ENCODE measurements around the gene KMT2C.

Gene KMT2C

DNA sequence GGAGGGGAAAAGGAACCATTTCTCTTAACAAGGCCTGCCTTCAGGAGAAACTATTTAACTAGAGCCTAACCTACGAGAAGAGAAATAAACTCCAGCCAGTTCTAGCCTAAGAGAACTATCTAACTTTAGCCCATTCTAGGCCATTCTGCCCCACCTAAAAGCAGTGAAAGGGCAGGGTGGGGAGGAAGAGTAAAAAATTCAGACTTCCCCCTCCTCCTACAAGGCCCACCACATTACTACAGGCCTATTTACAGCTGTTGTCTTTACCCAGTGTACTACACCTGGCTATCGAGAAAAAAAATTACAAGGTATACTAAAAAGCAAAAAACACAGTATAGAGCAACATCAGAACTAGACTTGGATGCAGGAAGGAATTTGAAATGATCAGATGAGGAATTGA is 93.0 kb downstream of the KMT2C start:
- H3K4me1 ChIP-seq (ENCODE audit: control insufficient read depth, insufficient read depth, low read length, poor library complexity, severe bottlenecking), result no peaks in the 10 kb centered on the region
- peaks cover 12% of the 10 kb centered on the region for H3K36me3 ChIP-seq (ENCODE audit: control insufficient read depth, insufficient read depth, low read length)
- H3K4me3 ChIP-seq (ENCODE audit: insufficient read depth, low read depth, low read length, poor library complexity, severe bottlenecking), result no peak overlapping the region
- H3K27ac ChIP-seq (ENCODE audit: insufficient read depth, low read length, poor library complexity, severe bottlenecking), result no peak overlapping the region
- H3K9me3 ChIP-seq (ENCODE audit: control insufficient read depth, low read length), result no peaks in the 10 kb centered on the region
- no peak for DNase-seq
- no peaks in the 10 kb centered on the region for H3K27me3 ChIP-seq (replicated peaks; ENCODE audit: control insufficient read depth, insufficient read depth, low read length, poor library complexity, severe bottlenecking)

DNA sequence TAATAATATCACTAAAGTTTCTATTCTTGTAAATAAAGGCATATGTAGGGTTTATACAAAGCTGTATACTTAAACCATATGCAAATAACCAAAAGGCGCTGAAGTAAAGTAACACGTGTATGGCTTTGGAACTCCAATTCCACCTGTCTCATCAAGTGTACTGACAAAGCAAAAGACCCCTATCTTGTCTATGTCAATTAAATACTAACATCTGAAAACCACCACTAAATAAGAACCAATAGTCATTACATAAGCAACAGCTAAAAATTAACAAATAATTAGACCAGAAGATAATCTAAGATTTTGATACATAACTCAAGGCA is 93.9 kb downstream of the KMT2C start:
- H3K36me3 ChIP-seq (ENCODE audit: control insufficient read depth, insufficient read depth, low read length), result peaks cover 5% of the 10 kb centered on the region
- no peak overlapping the region for H3K27ac ChIP-seq (ENCODE audit: insufficient read depth, low read length, poor library complexity, severe bottlenecking)
- no peak for DNase-seq
- no peaks in the 10 kb centered on the region for H3K4me1 ChIP-seq (ENCODE audit: control insufficient read depth, insufficient read depth, low read length, poor library complexity, severe bottlenecking)
- no peaks in the 10 kb centered on the region for H3K9me3 ChIP-seq (ENCODE audit: control insufficient read depth, low read length)
- no peak overlapping the region for H3K4me3 ChIP-seq (ENCODE audit: insufficient read depth, low read depth, low read length, poor library complexity, severe bottlenecking)
- no peaks in the 10 kb centered on the region for H3K27me3 ChIP-seq (replicated peaks; ENCODE audit: control insufficient read depth, insufficient read depth, low read length, poor library complexity, severe bottlenecking)

- Histone ChIP-seq H3K27ac (ENCODE audit: insufficient read depth, low read length, poor library complexity, severe bottlenecking) (no peak overlapping the region), H3K4me1 (ENCODE audit: control insufficient read depth, insufficient read depth, low read length, poor library complexity, severe bottlenecking) (peaks cover 4% of the 10 kb centered on the region), H3K4me3 (ENCODE audit: insufficient read depth, low read depth, low read length, poor library complexity, severe bottlenecking) (no peak overlapping the region), H3K27me3 (replicated peaks; ENCODE audit: control insufficient read depth, insufficient read depth, low read length, poor library complexity, severe bottlenecking) (no peaks in the 10 kb centered on the region), H3K36me3 (ENCODE audit: control insufficient read depth, insufficient read depth, low read length) (peaks cover 5% of the 10 kb centered on the region), H3K9me3 (ENCODE audit: control insufficient read depth, low read length) (no peaks in the 10 kb centered on the region)
- no peak for DNase-seq
These were observed 94.5 kb downstream of the KMT2C start for GRCh38 chr7:152341039-152341913.

- Histone ChIP-seq H3K4me3 (ENCODE audit: insufficient read depth, low read depth, low read length, poor library complexity, severe bottlenecking) (no peak overlapping the region), H3K27me3 (replicated peaks; ENCODE audit: control insufficient read depth, insufficient read depth, low read length, poor library complexity, severe bottlenecking) (no peaks in the 10 kb centered on the region), H3K9me3 (ENCODE audit: control insufficient read depth, low read length) (no peaks in the 10 kb centered on the region), H3K27ac (ENCODE audit: insufficient read depth, low read length, poor library complexity, severe bottlenecking) (no peak overlapping the region), H3K36me3 (ENCODE audit: control insufficient read depth, insufficient read depth, low read length) (peaks cover 5% of the 10 kb centered on the region), H3K4me1 (ENCODE audit: control insufficient read depth, insufficient read depth, low read length, poor library complexity, severe bottlenecking) (peaks cover 8% of the 10 kb centered on the region)
- DNase-seq, result no peak
These were observed 95.6 kb downstream of the KMT2C start for GRCh38 chr7:152340161-152340560.

DNA sequence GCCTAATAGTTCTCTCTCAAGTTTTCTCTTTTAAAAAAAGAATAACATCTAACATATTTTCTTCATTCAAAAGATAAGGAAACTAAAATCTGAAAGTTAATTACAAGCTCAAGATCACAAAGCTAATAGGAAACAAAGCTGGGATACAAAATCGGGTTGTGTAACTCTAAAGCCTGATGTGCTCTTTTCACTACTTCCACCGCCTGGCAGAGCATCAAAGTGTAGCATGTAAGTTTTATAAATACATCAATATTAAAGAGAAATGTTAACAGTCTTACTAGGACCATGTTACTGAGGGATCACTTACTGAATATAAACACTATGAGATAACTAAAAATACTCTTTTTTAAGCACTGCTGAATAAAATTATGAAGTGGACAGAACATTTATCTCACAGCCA is 97.2 kb downstream of the KMT2C start:
- no peak overlapping the region for H3K27ac ChIP-seq (ENCODE audit: insufficient read depth, low read length, poor library complexity, severe bottlenecking)
- peaks cover 5% of the 10 kb centered on the region for H3K36me3 ChIP-seq (ENCODE audit: control insufficient read depth, insufficient read depth, low read length)
- no peak overlapping the region for H3K4me3 ChIP-seq (ENCODE audit: insufficient read depth, low read depth, low read length, poor library complexity, severe bottlenecking)
- no peaks in the 10 kb centered on the region for H3K27me3 ChIP-seq (replicated peaks; ENCODE audit: control insufficient read depth, insufficient read depth, low read length, poor library complexity, severe bottlenecking)
- no peaks in the 10 kb centered on the region for H3K9me3 ChIP-seq (ENCODE audit: control insufficient read depth, low read length)
- DNase-seq, result no peak
- peaks cover 8% of the 10 kb centered on the region for H3K4me1 ChIP-seq (ENCODE audit: control insufficient read depth, insufficient read depth, low read length, poor library complexity, severe bottlenecking)

DNA sequence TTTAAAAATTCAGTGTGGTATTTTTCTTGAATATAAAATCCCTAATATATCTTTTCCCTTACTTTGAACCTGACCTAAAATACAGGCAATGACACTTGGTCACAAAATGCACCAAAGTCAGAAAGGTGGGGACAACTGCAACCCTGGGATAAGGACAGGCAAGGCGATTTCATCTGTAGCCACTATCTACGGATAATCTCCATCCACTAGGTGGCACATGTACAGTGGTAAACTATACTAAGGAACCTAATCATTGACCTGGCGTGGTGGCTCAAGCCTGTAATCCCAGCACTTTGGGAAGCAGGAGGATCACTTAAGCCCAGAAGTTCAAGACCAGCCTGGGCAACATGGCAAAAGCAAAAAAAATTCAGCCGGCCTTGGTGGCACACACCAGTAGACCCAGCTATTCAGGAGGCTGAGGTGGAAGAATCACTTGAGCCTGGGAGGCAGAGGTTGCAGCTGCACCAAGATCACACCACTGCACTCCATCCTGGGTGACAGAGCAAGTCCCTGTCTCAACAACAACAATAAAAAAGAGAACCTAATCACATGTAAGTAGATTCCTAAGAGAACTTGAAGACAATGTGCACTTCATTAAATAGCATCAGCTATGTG is 98.9 kb downstream of the KMT2C start:
- Histone ChIP-seq H3K4me3 (ENCODE audit: insufficient read depth, low read depth, low read length, poor library complexity, severe bottlenecking) (no peak overlapping the region), H3K36me3 (ENCODE audit: control insufficient read depth, insufficient read depth, low read length) (no peaks in the 10 kb centered on the region), H3K27ac (ENCODE audit: insufficient read depth, low read length, poor library complexity, severe bottlenecking) (no peak overlapping the region), H3K27me3 (replicated peaks; ENCODE audit: control insufficient read depth, insufficient read depth, low read length, poor library complexity, severe bottlenecking) (no peaks in the 10 kb centered on the region), H3K9me3 (ENCODE audit: control insufficient read depth, low read length) (no peaks in the 10 kb centered on the region), H3K4me1 (ENCODE audit: control insufficient read depth, insufficient read depth, low read length, poor library complexity, severe bottlenecking) (peaks cover 8% of the 10 kb centered on the region)
- DNase-seq, result no peak

DNA sequence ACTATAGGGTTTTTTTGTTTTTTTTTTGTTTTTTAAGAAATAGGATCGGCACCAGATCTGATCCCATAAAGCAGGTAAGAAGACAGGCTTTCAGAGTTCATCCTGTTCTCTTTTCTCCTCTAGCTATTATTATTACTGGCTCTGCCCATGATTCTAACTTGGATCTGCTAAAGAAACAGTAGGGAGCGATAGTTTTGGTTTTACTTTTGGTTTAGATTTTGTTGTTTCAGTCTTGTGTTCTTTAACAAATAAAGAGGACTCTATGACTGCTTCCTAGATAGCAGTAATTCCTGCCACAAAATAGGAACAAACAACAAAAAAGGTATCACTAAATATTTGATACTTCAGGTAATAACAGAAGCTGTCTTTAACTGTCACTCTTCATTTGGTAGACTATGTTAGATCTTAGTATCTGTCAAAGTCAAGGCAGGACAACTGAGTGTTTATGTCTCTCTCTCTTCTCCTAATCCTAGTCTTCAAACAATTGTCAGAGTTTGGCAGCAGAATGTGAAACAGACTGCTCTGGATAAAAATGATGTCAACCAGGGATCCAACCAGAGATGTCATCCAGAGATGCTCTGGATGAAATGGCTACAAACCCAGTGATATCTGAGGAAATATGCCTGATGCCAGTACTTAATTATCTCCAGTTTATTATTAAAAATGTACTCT is 99.8 kb downstream of the KMT2C start:
- no peaks in the 10 kb centered on the region for H3K27me3 ChIP-seq (replicated peaks; ENCODE audit: control insufficient read depth, insufficient read depth, low read length, poor library complexity, severe bottlenecking)
- H3K4me3 ChIP-seq (ENCODE audit: insufficient read depth, low read depth, low read length, poor library complexity, severe bottlenecking), result peak overlapping the region; percentile 24
- H3K4me1 ChIP-seq (ENCODE audit: control insufficient read depth, insufficient read depth, low read length, poor library complexity, severe bottlenecking), result peaks cover 8% of the 10 kb centered on the region
- no peak for DNase-seq
- no peaks in the 10 kb centered on the region for H3K9me3 ChIP-seq (ENCODE audit: control insufficient read depth, low read length)
- H3K27ac ChIP-seq (ENCODE audit: insufficient read depth, low read length, poor library complexity, severe bottlenecking), result peak overlapping the region; percentile 14
- H3K36me3 ChIP-seq (ENCODE audit: control insufficient read depth, insufficient read depth, low read length), result no peaks in the 10 kb centered on the region

DNA sequence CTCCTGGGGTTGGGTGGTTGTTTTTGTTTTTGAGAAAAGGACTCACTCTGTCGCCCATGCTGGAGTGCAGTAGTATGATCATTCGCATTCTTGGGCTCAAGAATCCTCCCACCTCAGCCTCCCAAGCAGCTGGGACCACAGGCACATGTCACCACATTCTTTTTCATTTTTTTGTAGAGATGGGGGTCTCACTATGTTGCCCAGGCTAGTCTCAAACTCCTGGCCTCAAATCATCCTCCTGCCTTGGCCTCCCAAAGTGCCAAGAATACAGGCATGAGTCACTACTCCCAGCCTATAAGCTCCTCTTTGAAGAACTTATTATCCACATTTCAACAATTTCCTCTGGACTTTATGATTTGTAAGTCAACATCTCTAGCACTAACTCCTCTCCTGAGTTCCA is 102.7 kb downstream of the KMT2C start:
- Histone ChIP-seq H3K9me3 (ENCODE audit: control insufficient read depth, low read length) (no peaks in the 10 kb centered on the region), H3K4me1 (ENCODE audit: control insufficient read depth, insufficient read depth, low read length, poor library complexity, severe bottlenecking) (peaks cover 8% of the 10 kb centered on the region), H3K27me3 (replicated peaks; ENCODE audit: control insufficient read depth, insufficient read depth, low read length, poor library complexity, severe bottlenecking) (no peaks in the 10 kb centered on the region), H3K27ac (ENCODE audit: insufficient read depth, low read length, poor library complexity, severe bottlenecking) (no peak overlapping the region), H3K4me3 (ENCODE audit: insufficient read depth, low read depth, low read length, poor library complexity, severe bottlenecking) (no peak overlapping the region), H3K36me3 (ENCODE audit: control insufficient read depth, insufficient read depth, low read length) (peaks cover 8% of the 10 kb centered on the region)
- DNase-seq, result no peak

DNA sequence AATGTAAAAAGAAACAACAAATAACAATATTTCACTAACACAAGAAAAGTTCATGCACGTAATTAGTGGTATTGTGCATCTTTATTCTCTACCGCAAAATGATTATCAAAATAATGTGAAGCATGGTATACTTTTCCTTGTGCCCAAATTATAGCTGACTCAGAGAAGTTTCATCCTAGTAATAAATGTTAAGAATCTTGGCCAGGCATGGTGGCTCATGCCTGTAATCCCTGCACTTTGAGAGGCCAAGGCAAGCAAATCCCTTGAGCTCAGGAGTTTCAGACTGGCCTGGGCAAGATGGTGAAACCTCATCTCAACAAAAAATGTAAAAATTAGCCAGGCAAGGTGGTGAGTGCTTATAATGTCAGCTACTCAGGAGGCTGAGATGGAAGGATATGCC is 105.0 kb downstream of the KMT2C start:
- Histone ChIP-seq H3K4me3 (ENCODE audit: insufficient read depth, low read depth, low read length, poor library complexity, severe bottlenecking) (no peak overlapping the region), H3K27ac (ENCODE audit: insufficient read depth, low read length, poor library complexity, severe bottlenecking) (no peak overlapping the region), H3K27me3 (replicated peaks; ENCODE audit: control insufficient read depth, insufficient read depth, low read length, poor library complexity, severe bottlenecking) (no peaks in the 10 kb centered on the region), H3K4me1 (ENCODE audit: control insufficient read depth, insufficient read depth, low read length, poor library complexity, severe bottlenecking) (peaks cover 4% of the 10 kb centered on the region), H3K9me3 (ENCODE audit: control insufficient read depth, low read length) (no peaks in the 10 kb centered on the region), H3K36me3 (ENCODE audit: control insufficient read depth, insufficient read depth, low read length) (peaks cover 18% of the 10 kb centered on the region)
- DNase-seq, result no peak

DNA sequence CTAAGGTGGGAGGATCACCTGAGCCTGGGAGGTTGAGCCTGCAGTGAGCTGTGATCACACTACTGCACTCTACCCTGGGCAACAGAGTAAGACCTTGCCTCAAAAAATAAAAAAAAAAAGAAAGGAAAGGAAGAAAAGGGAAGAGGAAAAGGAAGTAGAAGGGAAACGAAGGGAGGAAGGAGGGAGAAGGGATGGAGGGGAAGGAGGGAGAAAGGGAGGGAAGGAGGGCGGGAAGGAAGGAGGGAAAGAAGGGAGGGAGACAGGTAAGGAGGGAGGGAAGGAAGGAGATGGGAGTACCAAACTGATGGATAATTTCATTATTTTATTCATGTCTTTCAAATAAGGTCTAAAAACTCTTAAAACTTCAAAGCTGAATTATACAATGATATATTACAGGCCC is 106.3 kb downstream of the KMT2C start:
- no peak for DNase-seq
- Histone ChIP-seq H3K9me3 (ENCODE audit: control insufficient read depth, low read length) (no peaks in the 10 kb centered on the region), H3K27ac (ENCODE audit: insufficient read depth, low read length, poor library complexity, severe bottlenecking) (no peak overlapping the region), H3K4me3 (ENCODE audit: insufficient read depth, low read depth, low read length, poor library complexity, severe bottlenecking) (no peak overlapping the region), H3K36me3 (ENCODE audit: control insufficient read depth, insufficient read depth, low read length) (peaks cover 18% of the 10 kb centered on the region), H3K4me1 (ENCODE audit: control insufficient read depth, insufficient read depth, low read length, poor library complexity, severe bottlenecking) (no peaks in the 10 kb centered on the region), H3K27me3 (replicated peaks; ENCODE audit: control insufficient read depth, insufficient read depth, low read length, poor library complexity, severe bottlenecking) (no peaks in the 10 kb centered on the region)

Data from effector memory CD4-positive, alpha-beta T cell (primary cell).